Right lobe of liver (tissue), 6 donors: ENCODE results near the gene TNP2. TPM values are rescaled to one million over a fixed set of nuclear protein-coding genes. Genes with fewer than 3 reads are reported as not detected.

Experiments
- ATAC-seq, 4 donors: fragments of 200-7000 bp; cut with Tn5 transposase; one replicate each; pipeline ENCODE4 v1.9.1; 2020; ENCODE audit warnings: mild to moderate bottlenecking in 4 of 4, moderate library complexity in 4 of 4
- DNase-seq, 3 donors: peaks; one replicate each; pipeline ENCODE4 v3.0.0-alpha.2; 2020
- H3K27ac ChIP-seq, 3 donors: fragments of 200-600 bp; one replicate each; pipeline ENCODE4 v1.8.0; 2022
- H3K27me3 ChIP-seq, 2 donors: fragments of 200-600 bp; one replicate each; pipeline ENCODE4 v1.8.0; 2022
- H3K36me3 ChIP-seq, 4 donors: fragments of 200-600 bp; sonication (generic) in 1 of 4; one replicate each; pipeline versions ENCODE4 v1.5.1 to v1.8.0; 2017 to 2022; ENCODE audit warnings: control low read depth in 1 of 4
- H3K4me1 ChIP-seq, 4 donors: fragments of 200-600 bp; sonication (generic) in 1 of 4; one replicate each; pipeline versions ENCODE4 v1.5.1 to v1.8.0; 2017 to 2022; ENCODE audit warnings: control low read depth in 1 of 4
- H3K4me3 ChIP-seq, 3 donors: fragments of 200-600 bp; one replicate each; pipeline ENCODE4 v1.8.0; 2022
- H3K9me3 ChIP-seq, 4 donors: fragments of 200-600 bp; sonication (generic) in 1 of 4; one replicate each; pipeline versions ENCODE4 v1.5.1 to v1.8.0; 2017 to 2022; ENCODE audit warnings: control low read depth in 1 of 4
- CTCF ChIP-seq, 4 donors: fragments of 200-600 bp in 3 of 4; fragments of 450-650 bp in 1 of 4; IDR thresholded peaks; one replicate each; pipeline versions ENCODE4 v1.5.1 to v1.8.0; 2016 to 2022; ENCODE audit warnings: antibody characterized with exemption in 4 of 4, mild to moderate bottlenecking in 2 of 4
- POLR2A ChIP-seq: fragments of 450-650 bp; IDR thresholded peaks from one replicate; pipeline ENCODE4 v1.6.1; 2017; ENCODE audit warnings: antibody characterized with exemption, mild to moderate bottlenecking
- WGBS: methylation state at CpG from one replicate; pipeline ENCODE4 v1.1.6; 2018; ENCODE audit warnings: low coverage, low lambda C conversion rate; ENCODE audit not compliant: insufficient coverage; ENCODE audit errors: missing lambda C conversion rate; 5-methylcytosine and 5-hydroxymethylcytosine counted together
- intact Hi-C, 2 donors: fragments of 100-400 bp; cut with DNase I; formaldehyde crosslinking; loops; one replicate each; pipeline versions ENCODE4 v1.11.2 to v1.14.1; 2022
- total RNA-seq, 6 experiments: library from RNA; depleted of rRNA in 2 of 6; stranded (reverse); fragments of >200 nt in 2 of 6; fragmentation: NEBNext Ultra II Directional in 3 of 6; extraction: Animal tissue kit (Norgen Biotek cat#: 25700) in 3 of 6; gene quantifications; one replicate each; pipeline versions ENCODE4 v1.1.0 to v1.2.4, GENCODE V29; 2016 to 2023
- donor health status: DM: no; HTN: yes; CAD: no.
- donor health status: DM: no; HTN: no; CAD: no.
- donor health status: DM: no; HTN: no; CAD: no.
- donor health status: DM: no; HTN: yes; CAD: no.
- donor health status: DM: no; HTN: yes; CAD: no.

Gene TNP2
- total RNA-seq, 6 experiments from 2014 or later = not detected

DNA sequence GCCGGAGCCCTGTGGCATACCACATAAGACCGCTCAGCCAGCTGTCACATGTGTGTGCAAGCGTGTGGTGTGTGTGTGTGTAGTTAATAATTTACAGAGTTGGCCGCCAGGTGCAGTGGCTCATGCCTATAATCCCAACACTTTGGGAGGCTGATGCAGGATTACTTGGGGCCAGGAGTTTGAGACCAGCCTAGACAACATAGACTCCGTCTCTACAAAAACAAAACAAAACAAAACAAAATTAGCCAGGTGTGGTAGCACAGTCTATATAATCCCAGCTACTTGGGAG, 33.5 kb downstream of the TNP2 start:
- Histone ChIP-seq H3K36me3 (no peaks in the 10 kb centered on the region), H3K9me3 (no peaks in the 10 kb centered on the region), H3K27me3 (no peaks in the 10 kb centered on the region), H3K4me3 (no peak overlapping the region), H3K27ac (no peak overlapping the region), H3K4me1 (peaks cover 0 to 15% (median 4%) of the 10 kb centered on the region in 4 donors)
- ATAC-seq (peak; percentile 80 to 90 (median 89)), DNase-seq (peak in 2 of 3 donors; percentile 49 to 68)
- intact Hi-C loops = no loop called here
- 21% methylated on average over 5 of the region's 5 CpGs for WGBS
- TF ChIP-seq POLR2A = no peak
- no peak for TF ChIP-seq CTCF (IDR thresholded peaks at IDR 0.05)

- Histone ChIP-seq H3K36me3 (no peaks in the 10 kb centered on the region), H3K27ac (no peak overlapping the region), H3K4me3 (no peak overlapping the region), H3K4me1 (peaks cover 0 to 16% (median 4%) of the 10 kb centered on the region in 4 donors), H3K9me3 (no peaks in the 10 kb centered on the region), H3K27me3 (no peaks in the 10 kb centered on the region)
- ATAC-seq = no peak
- no peak for DNase-seq
- TF ChIP-seq CTCF (IDR thresholded peaks at IDR 0.05) = no peak
- TF ChIP-seq POLR2A = no peak
- intact Hi-C loops = no loop called here
- 78% methylated on average over 11 of the region's 13 CpGs for WGBS
These were observed 34.0 kb downstream of the TNP2 start for GRCh38 chr16:11234884-11235702.

- no peak for DNase-seq
- no peaks in the 10 kb centered on the region for H3K27me3 ChIP-seq
- H3K9me3 ChIP-seq = no peaks in the 10 kb centered on the region
- TF ChIP-seq POLR2A (no peak), CTCF (IDR thresholded peaks at IDR 0.05) (no peak)
- 63% methylated on average over 6 of the region's 8 CpGs for WGBS
- peaks cover 0 to 20% (median 4%) of the 10 kb centered on the region in 4 donors for H3K4me1 ChIP-seq
- no peaks in the 10 kb centered on the region for H3K36me3 ChIP-seq
- intact Hi-C loops = no loop called here
- ATAC-seq = no peak
- no peak overlapping the region for H3K27ac ChIP-seq
- H3K4me3 ChIP-seq = no peak overlapping the region
These were observed 35.3 kb downstream of the TNP2 start for GRCh38 chr16:11233727-11234376.

DNA sequence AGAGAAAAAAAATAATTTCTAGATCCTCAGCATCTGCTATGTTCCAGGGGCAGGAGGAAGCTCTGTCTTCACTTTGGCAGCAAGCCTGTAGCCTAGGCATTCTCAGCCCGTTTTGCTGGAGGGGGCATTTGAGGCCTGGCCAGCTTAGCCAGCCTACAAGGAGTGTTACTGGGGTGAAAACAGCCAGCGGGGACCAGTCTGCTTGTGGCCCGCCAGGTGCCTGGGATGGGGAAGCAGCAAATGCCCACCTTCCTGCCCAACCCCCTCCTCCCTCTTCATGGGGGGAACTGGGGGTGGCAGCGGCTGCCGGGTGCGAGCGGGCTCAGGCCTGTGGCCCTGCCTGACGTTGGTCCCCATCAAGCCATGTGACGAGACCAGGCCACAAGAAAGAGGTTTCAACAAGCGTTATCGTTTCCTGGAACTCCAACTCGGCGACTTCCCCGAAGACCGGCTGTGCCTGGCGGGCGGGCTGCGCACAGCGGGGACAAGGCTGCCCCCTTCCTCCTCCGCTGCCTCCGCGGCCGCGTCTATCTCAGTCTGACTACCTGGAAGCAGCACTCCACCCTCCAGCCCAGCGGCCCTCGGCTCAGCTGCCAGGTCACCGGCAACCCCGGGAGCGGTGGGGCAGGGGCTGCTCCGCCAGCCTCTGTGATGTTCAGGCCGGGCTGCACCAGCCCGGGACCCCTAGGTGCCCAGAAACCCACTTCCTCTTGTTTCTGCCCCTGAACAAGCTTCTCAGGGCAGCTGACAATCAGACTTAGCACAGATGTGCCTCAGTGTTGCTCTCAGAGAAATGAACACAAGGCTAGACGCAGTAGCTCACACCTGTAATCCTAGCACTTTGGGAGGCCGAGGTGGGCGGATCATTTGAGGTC, 36.0 kb downstream of the TNP2 start:
- no peaks in the 10 kb centered on the region for H3K9me3 ChIP-seq
- peaks cover 0 to 20% (median 4%) of the 10 kb centered on the region in 4 donors for H3K4me1 ChIP-seq
- 88% methylated on average over 1 of the region's 35 CpGs for WGBS
- H3K27ac ChIP-seq = peak overlapping the region in 1 of 3 donors; percentile 49
- TF ChIP-seq POLR2A (no peak), CTCF (IDR thresholded peaks at IDR 0.05) (no peak)
- no peaks in the 10 kb centered on the region for H3K27me3 ChIP-seq
- intact Hi-C loops = no loop called here
- DNase-seq = peak in 1 of 3 donors; percentile 61
- H3K4me3 ChIP-seq = no peak overlapping the region
- H3K36me3 ChIP-seq = no peaks in the 10 kb centered on the region
- ATAC-seq = peak; percentile 33 to 57 (median 41)
